HG03342 (cell line): ENCODE data around the gene LACTBL1.
"Not testable (repeated sequence)": the region's sequence is repeated elsewhere in the genome, so short reads cannot be mapped to it uniquely, and the experiment has no call there.

Experiments
- ATAC-seq: cut with Tn5 transposase; IDR thresholded peaks from one replicate; pipeline ENCODE4 v1.9.1; 2021; ENCODE audit warnings: mild to moderate bottlenecking, moderate library complexity; ENCODE audit not compliant: unreplicated experiment

Gene LACTBL1

GRCh38 chr1:22972760-22973159 is at the start of gene LACTBL1:
Gene LACTBL1, minus strand, starts transcription at chr1:22972866. Its CDS starts 550 bp downstream, at chr1:22972316.
- no peak for ATAC-seq

GRCh38 chr1:23021834-23022233 is 49.2 kb upstream of the LACTBL1 start:
- ATAC-seq, result no peak

- no peak for ATAC-seq
Observed at GRCh38 chr1:23020706-23021405, 48.2 kb upstream of the LACTBL1 start.

GRCh38 chr1:23019863-23020625 is 47.4 kb upstream of the LACTBL1 start:
- ATAC-seq, result peak; percentile 16

GRCh38 chr1:23019094-23019862 is 46.6 kb upstream of the LACTBL1 start, which contains the start of gene KDM1A:
Gene KDM1A, plus strand, starts transcription at chr1:23019468. Its CDS starts 129 bp downstream, at chr1:23019597.
- peak; percentile 89 for ATAC-seq

GRCh38 chr1:23018661-23019093 is 46.0 kb upstream of the LACTBL1 start:
- ATAC-seq, result no peak

GRCh38 chr1:23013657-23014056 is 41.0 kb upstream of the LACTBL1 start:
- no peak for ATAC-seq

GRCh38 chr1:23010025-23010424 is 37.4 kb upstream of the LACTBL1 start:
- not testable (repeated sequence) for ATAC-seq

- no peak for ATAC-seq
Observed at GRCh38 chr1:23008901-23009300, 36.2 kb upstream of the LACTBL1 start.

- ATAC-seq, result no peak
Observed at GRCh38 chr1:23007106-23007505, 34.4 kb upstream of the LACTBL1 start.

- not testable (repeated sequence) for ATAC-seq
Observed at GRCh38 chr1:23004769-23005168, 32.1 kb upstream of the LACTBL1 start.

- ATAC-seq, result no peak
Observed at GRCh38 chr1:23004112-23004511, 31.4 kb upstream of the LACTBL1 start.

GRCh38 chr1:23002218-23002617 is 29.6 kb upstream of the LACTBL1 start:
- ATAC-seq, result not testable (repeated sequence)

GRCh38 chr1:23000133-23000532 is 27.5 kb upstream of the LACTBL1 start:
- not testable (repeated sequence) for ATAC-seq

GRCh38 chr1:22997528-22997927 is 24.9 kb upstream of the LACTBL1 start:
- ATAC-seq, result not testable (repeated sequence)

GRCh38 chr1:22995774-22996173 is 23.1 kb upstream of the LACTBL1 start:
- ATAC-seq, result no peak

GRCh38 chr1:22993220-22993795 is 20.6 kb upstream of the LACTBL1 start:
- ATAC-seq, result not testable (repeated sequence)

GRCh38 chr1:22992384-22992783 is 19.7 kb upstream of the LACTBL1 start:
- ATAC-seq, result not testable (repeated sequence)

GRCh38 chr1:22983944-22984343 is 11.3 kb upstream of the LACTBL1 start:
- ATAC-seq, result no peak

- not testable (repeated sequence) for ATAC-seq
Observed at GRCh38 chr1:22980471-22980790, 7.8 kb upstream of the LACTBL1 start.

GRCh38 chr1:22978299-22978698 is 5.6 kb upstream of the LACTBL1 start:
- no peak for ATAC-seq
